DND-41 (cell line): Measurements from ENCODE around the gene SERPINB6.

ENCODE experiments used
- ATAC-seq: fragments of 200-7000 bp; cut with Tn5 transposase; 3 replicates; pipeline ENCODE4 v1.9.1; 2021; ENCODE audit warnings: low read depth; ENCODE audit not compliant: insufficient read depth
- DNase-seq: peaks from one replicate; pipeline ENCODE4 v3.0.0-alpha.2; 2020
- H2AFZ ChIP-seq: 2 replicates; pipeline ENCODE4 v1.6.0; 2012; ENCODE audit warnings: low read depth, low read length
- H3K27ac ChIP-seq: 2 replicates; pipeline ENCODE4 v1.5.1; 2012; ENCODE audit warnings: low read length, inconsistent platforms
- H3K27me3 ChIP-seq: fragments of 200-600 bp; sonication (generic); 2 replicates; pipeline ENCODE4 v1.6.0; 2012; ENCODE audit warnings: low read length, mild to moderate bottlenecking, inconsistent platforms; ENCODE audit not compliant: insufficient read depth, poor library complexity
- H3K36me3 ChIP-seq: 2 replicates; pipeline ENCODE4 v1.5.1; 2012; ENCODE audit warnings: low read length, inconsistent platforms; ENCODE audit not compliant: insufficient read depth
- H3K4me1 ChIP-seq: 2 replicates; pipeline ENCODE4 v1.5.1; 2012; ENCODE audit warnings: mild to moderate bottlenecking, low read length; ENCODE audit not compliant: insufficient read depth
- H3K4me2 ChIP-seq: 2 replicates; pipeline ENCODE4 v1.6.0; 2012; ENCODE audit warnings: mild to moderate bottlenecking, moderate library complexity, low read length, inconsistent platforms; ENCODE audit not compliant: insufficient read depth
- H3K4me3 ChIP-seq, 2 experiments: fragments of 200-600 bp in 1 of 2; shearing (Covaris generic) in 1 of 2; 2 replicates each; pipeline ENCODE4 v1.5.1; 2012 to 2016; ENCODE audit warnings: inconsistent platforms in 2 of 2, low read length in 2 of 2, mild to moderate bottlenecking in 2 of 2, low read depth in 1 of 2, moderate library complexity in 1 of 2
- H3K79me2 ChIP-seq: 2 replicates; pipeline ENCODE4 v1.6.0; 2012; ENCODE audit warnings: low read length, inconsistent platforms; ENCODE audit not compliant: insufficient read depth
- H3K9ac ChIP-seq: 2 replicates; pipeline ENCODE4 v1.6.0; 2012; ENCODE audit warnings: low read depth, mild to moderate bottlenecking, inconsistent platforms, low read length, moderate library complexity
- H3K9me3 ChIP-seq: 2 replicates; pipeline ENCODE4 v1.5.1; 2012; ENCODE audit warnings: low read length, moderate library complexity, mild to moderate bottlenecking, inconsistent platforms; ENCODE audit not compliant: insufficient read depth, severe bottlenecking
- H4K20me1 ChIP-seq: 2 replicates; pipeline ENCODE4 v1.6.0; 2012; ENCODE audit warnings: low read length; ENCODE audit not compliant: insufficient read depth
- CTCF ChIP-seq: IDR thresholded peaks from 2 replicates; pipeline ENCODE4 v1.5.1; 2012; ENCODE audit warnings: borderline replicate concordance, low read length, moderate library complexity, mild to moderate bottlenecking; ENCODE audit not compliant: poor library complexity, severe bottlenecking; ENCODE audit errors: extremely low read depth
- EZH2 ChIP-seq: IDR thresholded peaks from 3 replicates; pipeline ENCODE4 v1.6.1; 2012; ENCODE audit warnings: borderline replicate concordance, low read depth, mild to moderate bottlenecking, moderate library complexity, low read length, inconsistent platforms; ENCODE audit not compliant: severe bottlenecking

The SERPINB6 gene

DNA sequence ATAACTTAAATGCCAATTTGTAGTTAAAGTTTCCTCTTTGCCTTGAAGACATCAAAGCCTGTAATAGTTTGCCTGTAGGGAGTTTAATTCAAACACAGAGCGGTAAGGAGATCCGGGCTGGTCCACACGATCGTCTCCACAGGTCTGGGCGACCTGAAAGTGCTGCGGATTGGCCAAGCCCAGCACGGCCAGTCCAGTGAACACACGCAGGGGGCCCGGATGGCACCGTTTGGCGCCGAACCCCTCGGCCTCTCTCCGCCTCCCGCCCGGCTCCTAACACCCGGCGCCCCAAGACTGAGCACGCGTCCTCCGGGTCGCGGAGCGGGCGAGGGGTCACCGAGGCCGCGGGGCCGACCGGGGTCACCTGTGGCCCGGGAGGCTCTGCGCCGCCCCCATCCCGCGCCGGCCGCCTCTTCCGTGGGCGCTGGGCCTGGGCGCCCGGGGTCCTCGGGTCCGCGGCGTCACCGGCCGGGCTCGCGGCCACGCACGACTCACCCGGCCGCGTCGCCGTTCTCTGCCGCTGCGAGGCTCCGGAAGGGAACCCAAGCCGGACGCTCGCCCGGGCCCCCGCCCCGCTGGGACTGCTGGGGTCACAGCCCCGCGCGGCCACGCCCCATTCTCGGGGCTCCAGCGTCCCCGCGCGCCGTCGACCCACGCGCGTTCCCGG is 481 bp downstream of the SERPINB6 start:
- H3K9ac ChIP-seq, result no peak overlapping the region

GRCh38 chr6:2970034-2970685 is 1.2 kb downstream of the SERPINB6 start:
- H4K20me1 ChIP-seq, result no peaks in the 10 kb centered on the region
- peaks cover 3% of the 10 kb centered on the region; the same call in 1 of the 2 replicates for H3K4me1 ChIP-seq
- no peaks in the 10 kb centered on the region for H3K36me3 ChIP-seq
- H3K9me3 ChIP-seq, result no peaks in the 10 kb centered on the region
- no peaks in the 10 kb centered on the region for H3K79me2 ChIP-seq
- H3K4me3 ChIP-seq, result no peak overlapping the region
- DNase-seq (no peak), ATAC-seq (no peak)
- H3K9ac ChIP-seq, result no peak overlapping the region
- H3K4me2 ChIP-seq, result no peak overlapping the region
- TF ChIP-seq CTCF (no peak), EZH2 (no peak)
- H2AFZ ChIP-seq, result no peak overlapping the region
- no peak overlapping the region for H3K27ac ChIP-seq
- peaks cover 23% of the 10 kb centered on the region for H3K27me3 ChIP-seq

More for the DNA sequence above, 481 bp downstream of the SERPINB6 start:
- ATAC-seq (no peak), DNase-seq (no peak)
- Histone ChIP-seq H3K27ac (no peak overlapping the region), H3K4me2 (no peak overlapping the region), H4K20me1 (no peaks in the 10 kb centered on the region), H3K27me3 (peaks cover 23% of the 10 kb centered on the region), H2AFZ (no peak overlapping the region), H3K79me2 (no peaks in the 10 kb centered on the region), H3K4me3 (no peak overlapping the region), H3K4me1 (peaks cover 3% of the 10 kb centered on the region; the same call in 1 of the 2 replicates), H3K9me3 (no peaks in the 10 kb centered on the region), H3K36me3 (no peaks in the 10 kb centered on the region)
- TF ChIP-seq CTCF (no peak), EZH2 (no peak)

GRCh38 chr6:2969549-2969948 is 1.8 kb downstream of the SERPINB6 start:
- H3K27me3 ChIP-seq, result peaks cover 23% of the 10 kb centered on the region
- H4K20me1 ChIP-seq, result no peaks in the 10 kb centered on the region
- no peak for DNase-seq
- no peak overlapping the region for H3K27ac ChIP-seq
- ATAC-seq, result no peak
- TF ChIP-seq CTCF, result no peak
- no peaks in the 10 kb centered on the region for H3K79me2 ChIP-seq
- peaks cover 3% of the 10 kb centered on the region; the same call in 1 of the 2 replicates for H3K4me1 ChIP-seq
- no peaks in the 10 kb centered on the region for H3K36me3 ChIP-seq
- no peak overlapping the region for H3K4me3 ChIP-seq
- no peak overlapping the region for H3K4me2 ChIP-seq
- H3K9ac ChIP-seq, result no peak overlapping the region
- H2AFZ ChIP-seq, result no peak overlapping the region
- no peaks in the 10 kb centered on the region for H3K9me3 ChIP-seq
